B cell (primary cell): ENCODE results near the gene MYT1. TPM values are rescaled to one million over a fixed set of nuclear protein-coding genes. Genes with fewer than 3 reads are reported as not detected.

ENCODE experiments used
- ATAC-seq: fragments of 200-7000 bp; cut with Tn5 transposase; one replicate; pipeline ENCODE4 v1.10.0; 2021; ENCODE audit warnings: low read depth, mild to moderate bottlenecking, moderate number of reproducible peaks, moderate library complexity
- CTCF ChIA-PET: fragments of 350-600 bp; sonication (Branson Sonifier 250); formaldehyde crosslinking; loops from one replicate; lab custom pipeline; 2021; ENCODE audit warnings: antibody characterized with exemption, inconsistent platforms; lab: Charles Lee
- POLR2A ChIA-PET: fragments of 350-600 bp; sonication (Branson Sonifier 250); formaldehyde crosslinking; loops from one replicate; lab custom pipeline; 2021; ENCODE audit warnings: antibody characterized with exemption; lab: Charles Lee
- DNase-seq: peaks from one replicate; pipeline ENCODE4 v3.0.0; 2013
- H2AFZ ChIP-seq: 2 replicates; pipeline ENCODE4 v1.6.1; 2012; ENCODE audit warnings: mild to moderate bottlenecking, low read depth, low read length; ENCODE audit not compliant: insufficient read depth, poor library complexity, severe bottlenecking
- H3K27ac ChIP-seq, 2 donors: 1 replicate in 1 of 2; 2 replicates in 1 of 2; pipeline ENCODE4 v1.5.1; 2012 to 2013; ENCODE audit warnings: low read length in 2 of 2, mild to moderate bottlenecking in 2 of 2, moderate library complexity in 1 of 2
- H3K27me3 ChIP-seq, 4 experiments: fragments of 200-600 bp in 1 of 4; sonication (generic) in 1 of 4; replicated peaks in 1 of 4; 1 replicate in 2 of 4; 2 replicates in 2 of 4; pipeline versions ENCODE4 v1.6.1 to v1.7.0; 2013 to 2016; ENCODE audit warnings: low read length in 3 of 4, mild to moderate bottlenecking in 2 of 4, mixed read lengths in 1 of 4, moderate library complexity in 1 of 4; ENCODE audit not compliant: insufficient read depth in 4 of 4, control insufficient read depth in 3 of 4; ENCODE audit errors: control extremely low read depth in 1 of 4
- H3K36me3 ChIP-seq, 2 experiments: replicated peaks in 1 of 2; 1 replicate in 1 of 2; 2 replicates in 1 of 2; pipeline versions ENCODE4 v1.6.1 to v1.7.1; 2013; ENCODE audit warnings: low read length in 1 of 2; ENCODE audit not compliant: insufficient read depth in 2 of 2, control insufficient read depth in 1 of 2; ENCODE audit errors: control extremely low read depth in 1 of 2, extremely low read depth in 1 of 2
- H3K4me1 ChIP-seq, 2 donors: fragments of 200-600 bp in 1 of 2; sonication (generic) in 1 of 2; 1 replicate in 1 of 2; 2 replicates in 1 of 2; pipeline versions ENCODE4 v1.5.1 to v1.6.1; 2013 to 2017; ENCODE audit warnings: low read length in 2 of 2; ENCODE audit not compliant: control insufficient read depth in 2 of 2, insufficient read depth in 2 of 2
- H3K4me2 ChIP-seq: replicated peaks from 2 replicates; pipeline ENCODE3; 2012; ENCODE audit warnings: mild to moderate bottlenecking, low read depth, low read length; ENCODE audit not compliant: poor library complexity, severe bottlenecking
- H3K4me3 ChIP-seq, 5 experiments: fragments of 200-600 bp in 1 of 5; sonication (generic) in 1 of 5; 1 replicate in 3 of 5; 2 replicates in 2 of 5; pipeline versions ENCODE4 v1.5.1 to v1.7.0; 2011 to 2016; ENCODE audit warnings: low read length in 4 of 5, mild to moderate bottlenecking in 4 of 5, low read depth in 2 of 5, control low read depth in 1 of 5, moderate library complexity in 1 of 5; ENCODE audit not compliant: insufficient read depth in 1 of 5; ENCODE audit errors: control extremely low read depth in 1 of 5, extremely low read depth in 1 of 5
- H3K79me2 ChIP-seq: fragments of 200-600 bp; sonication (generic); one replicate; pipeline ENCODE4 v1.6.0; 2016; ENCODE audit warnings: low read length; ENCODE audit not compliant: control insufficient read depth, insufficient read depth
- H3K9ac ChIP-seq: fragments of 200-600 bp; sonication (generic); 2 replicates; pipeline ENCODE4 v1.6.1; 2017; ENCODE audit warnings: mild to moderate bottlenecking, low read length, moderate library complexity
- H3K9me3 ChIP-seq, 3 donors: one replicate each; pipeline versions ENCODE4 v1.6.1 to v1.7.1; 2013; ENCODE audit warnings: low read length in 2 of 3; ENCODE audit not compliant: control insufficient read depth in 2 of 3, insufficient read depth in 1 of 3; ENCODE audit errors: control extremely low read depth in 1 of 3
- H4K20me1 ChIP-seq: 2 replicates; pipeline ENCODE4 v1.6.0; 2012; ENCODE audit warnings: mild to moderate bottlenecking, low read length; ENCODE audit not compliant: insufficient read depth, control insufficient read depth, poor library complexity, severe bottlenecking
- H3K27ac Mint-ChIP-seq: one replicate; pipeline ENCODE4 v1.8.0; 2021; ENCODE audit warnings: mixed read lengths
- H3K27me3 Mint-ChIP-seq: one replicate; pipeline ENCODE4 v1.8.0; 2021; ENCODE audit warnings: mixed read lengths
- H3K4me1 Mint-ChIP-seq: one replicate; pipeline ENCODE4 v1.8.0; 2021; ENCODE audit warnings: mixed read lengths
- H3K4me3 Mint-ChIP-seq: one replicate; pipeline ENCODE4 v1.8.0; 2021; ENCODE audit warnings: mixed read lengths
- H3K9me3 Mint-ChIP-seq: one replicate; pipeline ENCODE4 v1.8.0; 2022; ENCODE audit warnings: mixed read lengths; ENCODE audit not compliant: insufficient read depth
- EZH2 ChIP-seq: IDR thresholded peaks from 2 replicates; pipeline ENCODE4 v1.6.1; 2012; ENCODE audit warnings: borderline replicate concordance, low read depth, mild to moderate bottlenecking, moderate library complexity, low read length; ENCODE audit not compliant: insufficient read depth, poor library complexity, severe bottlenecking
- WGBS: methylation state at CpG from one replicate; pipeline ENCODE4 v1.1.5; 2013; ENCODE audit warnings: missing lambda C conversion rate; ENCODE audit not compliant: insufficient coverage; 5-methylcytosine and 5-hydroxymethylcytosine counted together
- intact Hi-C: fragments of 100-400 bp; cut with micrococcal nuclease; formaldehyde crosslinking; loops from one replicate; pipeline ENCODE4 v1.10.0; 2022
- polyA plus RNA-seq: library from polyadenylated mRNA; depleted of rRNA; stranded (reverse); fragments of >200 nt; gene quantifications from 2 replicates; pipeline ENCODE4 v1.2.3, GENCODE V29; 2012
- total RNA-seq, 2 donors: library from RNA; stranded (reverse); fragments of 120-200 nt in 1 of 2; gene quantifications; 1 replicate in 1 of 2; 2 replicates in 1 of 2; pipeline versions ENCODE4 v1.2.3 to v1.2.4, GENCODE V29; 2013 to 2022
- TF ChIP-seq, protein P1 (sequence below): fragments of 200-600 bp; IDR thresholded peaks from one replicate; pipeline ENCODE4 v1.8.0; 2022; ENCODE audit warnings: antibody characterized with exemption, mild to moderate bottlenecking

Gene MYT1
- total and polyA plus RNA-seq, 2 donors (not counting 1 experiment from before 2014, with no cell fraction given), result 0.49 to 42.2 TPM

GRCh38 chr20:64140061-64140931, 24.0 kb upstream of the MYT1 start:
- ChIA-PET CTCF (no interaction called here), POLR2A (no interaction called here)
- 90% methylated on average over 10 of the region's 13 CpGs for WGBS
- TF ChIP-seq, protein P1, sequence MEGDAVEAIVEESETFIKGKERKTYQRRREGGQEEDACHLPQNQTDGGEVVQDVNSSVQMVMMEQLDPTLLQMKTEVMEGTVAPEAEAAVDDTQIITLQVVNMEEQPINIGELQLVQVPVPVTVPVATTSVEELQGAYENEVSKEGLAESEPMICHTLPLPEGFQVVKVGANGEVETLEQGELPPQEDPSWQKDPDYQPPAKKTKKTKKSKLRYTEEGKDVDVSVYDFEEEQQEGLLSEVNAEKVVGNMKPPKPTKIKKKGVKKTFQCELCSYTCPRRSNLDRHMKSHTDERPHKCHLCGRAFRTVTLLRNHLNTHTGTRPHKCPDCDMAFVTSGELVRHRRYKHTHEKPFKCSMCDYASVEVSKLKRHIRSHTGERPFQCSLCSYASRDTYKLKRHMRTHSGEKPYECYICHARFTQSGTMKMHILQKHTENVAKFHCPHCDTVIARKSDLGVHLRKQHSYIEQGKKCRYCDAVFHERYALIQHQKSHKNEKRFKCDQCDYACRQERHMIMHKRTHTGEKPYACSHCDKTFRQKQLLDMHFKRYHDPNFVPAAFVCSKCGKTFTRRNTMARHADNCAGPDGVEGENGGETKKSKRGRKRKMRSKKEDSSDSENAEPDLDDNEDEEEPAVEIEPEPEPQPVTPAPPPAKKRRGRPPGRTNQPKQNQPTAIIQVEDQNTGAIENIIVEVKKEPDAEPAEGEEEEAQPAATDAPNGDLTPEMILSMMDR, result no peak
- no peak for TF ChIP-seq EZH2
- H4K20me1 ChIP-seq, result no peaks in the 10 kb centered on the region
- peaks cover 0 to 2% (median 0%) of the 10 kb centered on the region in 4 experiments for H3K27me3 ChIP-seq
- Mint-ChIP-seq H3K4me3 (no peak overlapping the region), H3K4me1 (no peaks in the 10 kb centered on the region), H3K9me3 (peaks cover 5% of the 10 kb centered on the region), H3K27me3 (peaks cover 19% of the 10 kb centered on the region), H3K27ac (no peak overlapping the region)
- H3K4me1 ChIP-seq, result no peaks in the 10 kb centered on the region
- H2AFZ ChIP-seq, result no peak overlapping the region
- H3K9me3 ChIP-seq, result peaks cover 0 to 10% (median 6%) of the 10 kb centered on the region in 3 donors
- intact Hi-C loops, result no loop called here
- H3K4me2 ChIP-seq, result no peak overlapping the region
- H3K9ac ChIP-seq, result no peak overlapping the region
- H3K79me2 ChIP-seq, result no peaks in the 10 kb centered on the region
- no peak overlapping the region for H3K27ac ChIP-seq
- no peak overlapping the region for H3K4me3 ChIP-seq
- H3K36me3 ChIP-seq, result no peaks in the 10 kb centered on the region
- ATAC-seq (no peak), DNase-seq (no peak)

- Histone ChIP-seq H3K27ac (no peak overlapping the region), H3K79me2 (no peaks in the 10 kb centered on the region), H3K4me3 (no peak overlapping the region), H3K9ac (no peak overlapping the region), H3K9me3 (peaks cover 0 to 17% (median 9%) of the 10 kb centered on the region in 3 donors), H2AFZ (no peak overlapping the region), H3K36me3 (no peaks in the 10 kb centered on the region), H3K27me3 (peaks cover 0 to 6% (median 0%) of the 10 kb centered on the region in 4 experiments), H3K4me2 (no peak overlapping the region), H3K4me1 (no peaks in the 10 kb centered on the region), H4K20me1 (no peaks in the 10 kb centered on the region)
- ChIA-PET CTCF (no interaction called here), POLR2A (no interaction called here)
- no peak for TF ChIP-seq EZH2
- TF ChIP-seq, protein P1, result no peak
- peaks cover 5% of the 10 kb centered on the region for H3K9me3 Mint-ChIP-seq
- intact Hi-C loops, result no loop called here
- peaks cover 14% of the 10 kb centered on the region for H3K27me3 Mint-ChIP-seq
- H3K4me1 Mint-ChIP-seq, result no peaks in the 10 kb centered on the region
- no peak overlapping the region for H3K4me3 Mint-ChIP-seq
- no peak for DNase-seq
- 87% methylated on average over 3 of the region's 10 CpGs for WGBS
- ATAC-seq, result no peak
- no peak overlapping the region for H3K27ac Mint-ChIP-seq
Measured at GRCh38 chr20:64140956-64141355, 23.3 kb upstream of the MYT1 start.
